ENCODE data around the gene INO80. TPM values are rescaled to one million over a fixed set of nuclear protein-coding genes. Genes with fewer than 3 reads are reported as not detected.
"Not testable (repeated sequence)": the region's sequence is repeated elsewhere in the genome, so short reads cannot be mapped to it uniquely, and the experiment has no call there.

INO80 gene
- total RNA-seq, 2 experiments from 2014 or later, result 14.0 to 16.8 TPM

GRCh38 chr15:40955930-40956540, 160.0 kb downstream of the INO80 start:
- no peak for DNase-seq
- Mint-ChIP-seq H3K27ac (no peak overlapping the region), H3K9me3 (no peaks in the 10 kb centered on the region), H3K27me3 (ENCODE audit: low read depth) (no peaks in the 10 kb centered on the region), H3K4me1 (ENCODE audit: low read depth) (peaks cover 35% of the 10 kb centered on the region), H3K4me3 (peak overlapping the region; percentile 57), H3K36me3 (ENCODE audit: low read depth) (peaks cover 32% of the 10 kb centered on the region)
- intact Hi-C loops (cut with micrococcal nuclease), result no loop called here
- CTCF ChIA-PET, result interaction anchor here (0.9 to 1.1 kb wide), 2 partner anchors 15 to 230 kb away, joined by 3 to 4 read pairs; no protein-coding TSS in a partner anchor

GRCh38 chr15:40955141-40955903, 160.8 kb downstream of the INO80 start:
- Mint-ChIP-seq H3K27ac (no peak overlapping the region), H3K4me1 (ENCODE audit: low read depth) (peaks cover 35% of the 10 kb centered on the region), H3K27me3 (ENCODE audit: low read depth) (no peaks in the 10 kb centered on the region), H3K36me3 (ENCODE audit: low read depth) (peaks cover 32% of the 10 kb centered on the region), H3K4me3 (peak overlapping the region; percentile 94), H3K9me3 (no peaks in the 10 kb centered on the region)
- DNase-seq, result no peak
- CTCF ChIA-PET, result interaction anchor here (0.6 to 6.9 kb wide), 4 partner anchors 14 to 73 kb away, joined by 4 to 50 read pairs (median 4); no protein-coding TSS in a partner anchor
- intact Hi-C loops (cut with micrococcal nuclease), result no loop called here

- Mint-ChIP-seq H3K4me1 (ENCODE audit: low read depth) (peaks cover 35% of the 10 kb centered on the region), H3K36me3 (ENCODE audit: low read depth) (peaks cover 32% of the 10 kb centered on the region), H3K4me3 (peak overlapping the region; percentile 94), H3K27ac (peak overlapping the region; percentile 89)
- intact Hi-C loops (cut with micrococcal nuclease), result loop anchor here (5.0 kb wide), 1 partner anchor 1018 kb away; the partner anchor contains the start of gene EHD4
- H3K9me3 Mint-ChIP-seq; DNase-seq; H3K27me3 Mint-ChIP-seq (ENCODE audit: low read depth): not testable (repeated sequence)
- CTCF ChIA-PET, result interaction anchor here (0.6 to 6.9 kb wide), 7 partner anchors 13 to 129 kb away, joined by 3 to 50 read pairs (median 3); no protein-coding TSS in a partner anchor
These were observed 161.8 kb downstream of the INO80 start for GRCh38 chr15:40954158-40954848.

- peak overlapping the region; percentile 94 for H3K4me3 Mint-ChIP-seq
- no peaks in the 10 kb centered on the region for H3K9me3 Mint-ChIP-seq
- H3K4me1 Mint-ChIP-seq (ENCODE audit: low read depth), result peaks cover 35% of the 10 kb centered on the region
- peaks cover 32% of the 10 kb centered on the region for H3K36me3 Mint-ChIP-seq (ENCODE audit: low read depth)
- H3K27ac Mint-ChIP-seq, result peak overlapping the region; percentile 89
- H3K27me3 Mint-ChIP-seq (ENCODE audit: low read depth), result no peaks in the 10 kb centered on the region
- intact Hi-C loops (cut with micrococcal nuclease), result loop anchor here (1.0 to 5.0 kb wide), 9 partner anchors 11 to 1019 kb away; partner anchors contain the start of genes CHP1, DNAJC17, EHD4 and INO80
- CTCF ChIA-PET, result interaction anchor here (0.6 to 6.9 kb wide), 8 partner anchors 12 to 128 kb away, joined by 3 to 50 read pairs (median 3); partner anchors contain the start of gene VPS18
- DNase-seq, result no peak
These were observed 162.4 kb downstream of the INO80 start for GRCh38 chr15:40953713-40954074.

GRCh38 chr15:40952901-40953712, 163.0 kb downstream of the INO80 start, which contains the start of gene CHAC1:
CHAC1 (plus strand) TSS chr15:40953471; CDS start chr15:40953584, 113 bp downstream.
- Mint-ChIP-seq H3K4me1 (ENCODE audit: low read depth) (peaks cover 35% of the 10 kb centered on the region), H3K9me3 (no peaks in the 10 kb centered on the region), H3K36me3 (ENCODE audit: low read depth) (peaks cover 32% of the 10 kb centered on the region), H3K27ac (peak within 1 kb of the TSS; percentile 93), H3K27me3 (ENCODE audit: low read depth) (no peaks in the 10 kb centered on the region), H3K4me3 (peak within 1 kb of the TSS; percentile 94)
- CTCF ChIA-PET, result interaction anchor here (0.6 to 6.9 kb wide), 5 partner anchors 12 to 829 kb away, joined by 3 to 50 read pairs (median 9); partner anchors contain the start of gene VPS18
- peak; percentile 99 for DNase-seq
- intact Hi-C loops (cut with micrococcal nuclease), result loop anchor here (1.0 to 5.0 kb wide), 9 partner anchors 11 to 1019 kb away; partner anchors contain the start of genes CHP1, DNAJC17, EHD4 and INO80

GRCh38 chr15:40952301-40952900, 163.7 kb downstream of the INO80 start:
- peak overlapping the region; percentile 93 for H3K27ac Mint-ChIP-seq
- peak overlapping the region; percentile 94 for H3K4me3 Mint-ChIP-seq
- intact Hi-C loops (cut with micrococcal nuclease), result loop anchor here (2.0 to 5.0 kb wide), 3 partner anchors 146 to 1020 kb away; partner anchors contain the start of genes DNAJC17, EHD4, INO80 and ZFYVE19
- no peaks in the 10 kb centered on the region for H3K27me3 Mint-ChIP-seq (ENCODE audit: low read depth)
- H3K36me3 Mint-ChIP-seq (ENCODE audit: low read depth), result peaks cover 30% of the 10 kb centered on the region
- DNase-seq, result no peak
- peaks cover 33% of the 10 kb centered on the region for H3K4me1 Mint-ChIP-seq (ENCODE audit: low read depth)
- no peaks in the 10 kb centered on the region for H3K9me3 Mint-ChIP-seq
- CTCF ChIA-PET, result interaction anchor here (0.8 to 6.9 kb wide), 5 partner anchors 11 to 237 kb away, joined by 3 to 50 read pairs (median 9); no protein-coding TSS in a partner anchor

GRCh38 chr15:40951764-40952163, 164.3 kb downstream of the INO80 start:
- Mint-ChIP-seq H3K27ac (peak overlapping the region; percentile 93), H3K36me3 (ENCODE audit: low read depth) (peaks cover 30% of the 10 kb centered on the region), H3K4me3 (peak overlapping the region; percentile 94), H3K9me3 (no peaks in the 10 kb centered on the region), H3K4me1 (ENCODE audit: low read depth) (peaks cover 33% of the 10 kb centered on the region), H3K27me3 (ENCODE audit: low read depth) (no peaks in the 10 kb centered on the region)
- intact Hi-C loops (cut with micrococcal nuclease), result loop anchor here (2.0 to 5.0 kb wide), 3 partner anchors 145 to 1021 kb away; partner anchors contain the start of genes DNAJC17, EHD4, INO80 and ZFYVE19
- no peak for DNase-seq
- CTCF ChIA-PET, result interaction anchor here (0.8 to 6.9 kb wide), 5 partner anchors 10 to 238 kb away, joined by 3 to 50 read pairs (median 4); no protein-coding TSS in a partner anchor

GRCh38 chr15:40949756-40950207, 166.3 kb downstream of the INO80 start:
- Mint-ChIP-seq H3K4me1 (ENCODE audit: low read depth) (peaks cover 22% of the 10 kb centered on the region), H3K27ac (no peak overlapping the region), H3K36me3 (ENCODE audit: low read depth) (peaks cover 13% of the 10 kb centered on the region), H3K27me3 (ENCODE audit: low read depth) (no peaks in the 10 kb centered on the region), H3K9me3 (no peaks in the 10 kb centered on the region), H3K4me3 (no peak overlapping the region)
- CTCF ChIA-PET, result interaction anchor here (6.9 kb wide), 1 partner anchor 8 kb away, joined by 50 read pairs; no protein-coding TSS in a partner anchor
- intact Hi-C loops (cut with micrococcal nuclease), result loop anchor here (5.0 kb wide), 1 partner anchor 1023 kb away; the partner anchor contains the start of gene EHD4
- DNase-seq, result no peak

GRCh38 chr15:40948706-40949473, 167.2 kb downstream of the INO80 start:
- CTCF ChIA-PET, result interaction anchor here (6.9 kb wide), 1 partner anchor 8 kb away, joined by 50 read pairs; no protein-coding TSS in a partner anchor

More at GRCh38 chr15:40948706-40949473, 167.2 kb downstream of the INO80 start:
- Mint-ChIP-seq H3K36me3 (ENCODE audit: low read depth) (peaks cover 5% of the 10 kb centered on the region), H3K4me1 (ENCODE audit: low read depth) (peaks cover 14% of the 10 kb centered on the region), H3K27me3 (ENCODE audit: low read depth) (no peaks in the 10 kb centered on the region), H3K4me3 (no peak overlapping the region), H3K9me3 (no peaks in the 10 kb centered on the region), H3K27ac (no peak overlapping the region)
- intact Hi-C loops (cut with micrococcal nuclease), result no loop called here
- DNase-seq, result no peak
